Astrocyte (in vitro differentiated cells and primary cell): ENCODE results near the gene WDR64.

Source experiments
- EZH2 ChIP-seq: IDR thresholded peaks from 2 replicates; pipeline ENCODE4 v1.6.1; 2012; ENCODE audit warnings: mild to moderate bottlenecking, low read length, inconsistent platforms; ENCODE audit not compliant: insufficient read depth
- TF ChIP-seq, protein P1 (sequence below): IDR thresholded peaks from 2 replicates; pipeline ENCODE4 v1.5.1; 2011; ENCODE audit warnings: low read depth, mild to moderate bottlenecking, inconsistent platforms, low read length, moderate library complexity; ENCODE audit not compliant: insufficient read depth

- TF ChIP-seq, protein P1, sequence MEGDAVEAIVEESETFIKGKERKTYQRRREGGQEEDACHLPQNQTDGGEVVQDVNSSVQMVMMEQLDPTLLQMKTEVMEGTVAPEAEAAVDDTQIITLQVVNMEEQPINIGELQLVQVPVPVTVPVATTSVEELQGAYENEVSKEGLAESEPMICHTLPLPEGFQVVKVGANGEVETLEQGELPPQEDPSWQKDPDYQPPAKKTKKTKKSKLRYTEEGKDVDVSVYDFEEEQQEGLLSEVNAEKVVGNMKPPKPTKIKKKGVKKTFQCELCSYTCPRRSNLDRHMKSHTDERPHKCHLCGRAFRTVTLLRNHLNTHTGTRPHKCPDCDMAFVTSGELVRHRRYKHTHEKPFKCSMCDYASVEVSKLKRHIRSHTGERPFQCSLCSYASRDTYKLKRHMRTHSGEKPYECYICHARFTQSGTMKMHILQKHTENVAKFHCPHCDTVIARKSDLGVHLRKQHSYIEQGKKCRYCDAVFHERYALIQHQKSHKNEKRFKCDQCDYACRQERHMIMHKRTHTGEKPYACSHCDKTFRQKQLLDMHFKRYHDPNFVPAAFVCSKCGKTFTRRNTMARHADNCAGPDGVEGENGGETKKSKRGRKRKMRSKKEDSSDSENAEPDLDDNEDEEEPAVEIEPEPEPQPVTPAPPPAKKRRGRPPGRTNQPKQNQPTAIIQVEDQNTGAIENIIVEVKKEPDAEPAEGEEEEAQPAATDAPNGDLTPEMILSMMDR: no peak
- TF ChIP-seq EZH2: no peak
These were observed 147.3 kb downstream of the WDR64 start for GRCh38 chr1:241799416-241799815.
